Cerebellar cortex (tissue), 1 donor: ENCODE measurements around the gene APOF.
"Not testable (repeated sequence)": the region's sequence is repeated elsewhere in the genome, so short reads cannot be mapped to it uniquely, and the experiment has no call there.

Experiments used
- DNase-seq: peaks from one replicate; pipeline ENCODE4 v3.0.0-alpha.2; 2015; ENCODE audit warnings: low spot score

Gene APOF

GRCh38 chr12:56332512-56333196 lies 30.0 kb downstream of the APOF start:
- DNase-seq = no peak

DNA sequence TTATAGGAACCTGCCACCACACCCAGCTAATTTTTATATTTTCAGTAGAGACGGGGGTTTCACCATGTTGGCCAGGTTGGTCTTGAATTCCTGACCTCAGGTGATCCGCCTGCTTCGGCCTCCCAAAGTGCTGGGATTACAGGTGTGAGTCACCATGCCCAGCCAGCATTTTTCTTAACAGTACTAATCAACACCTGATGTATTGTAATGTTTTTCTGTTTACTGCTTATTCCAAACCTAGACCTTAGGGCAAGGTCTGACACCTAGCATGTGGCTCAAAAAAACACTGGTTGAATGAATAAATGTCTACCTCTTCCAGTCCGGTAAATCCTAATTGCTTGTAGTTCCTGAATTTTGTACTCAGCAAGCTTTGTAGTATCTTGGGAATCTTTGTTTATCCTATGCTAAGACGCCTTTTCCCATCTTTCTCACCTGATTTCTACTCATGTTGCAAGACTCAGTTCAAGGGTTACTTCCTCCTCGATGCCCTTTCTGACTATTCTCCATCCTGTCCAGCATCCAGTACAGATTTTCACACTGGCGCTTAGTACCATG lies 31.6 kb downstream of the APOF start:
- DNase-seq = no peak

DNA sequence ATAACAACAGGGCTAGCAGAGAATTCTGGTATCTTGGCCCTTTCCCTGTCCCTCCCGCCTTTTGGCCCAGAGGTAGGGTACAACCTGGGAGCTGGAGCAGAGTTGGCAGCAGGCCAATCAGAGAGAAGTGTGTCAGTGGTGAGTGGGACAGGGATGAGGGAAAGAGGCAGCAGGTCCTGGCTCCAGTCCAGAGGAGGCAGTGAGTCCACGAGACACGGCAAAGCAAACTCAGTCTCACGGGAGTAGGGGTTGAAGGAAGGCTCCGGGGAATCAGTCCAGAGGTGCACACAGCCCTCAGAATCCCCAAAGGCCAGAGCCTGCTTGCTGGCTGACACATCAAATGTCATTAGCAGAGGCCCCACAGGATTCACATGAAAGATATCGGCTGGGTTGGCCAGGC lies 36.1 kb downstream of the APOF start:
- DNase-seq = no peak

GRCh38 chr12:56326126-56326525 lies 36.5 kb downstream of the APOF start:
- no peak for DNase-seq

DNA sequence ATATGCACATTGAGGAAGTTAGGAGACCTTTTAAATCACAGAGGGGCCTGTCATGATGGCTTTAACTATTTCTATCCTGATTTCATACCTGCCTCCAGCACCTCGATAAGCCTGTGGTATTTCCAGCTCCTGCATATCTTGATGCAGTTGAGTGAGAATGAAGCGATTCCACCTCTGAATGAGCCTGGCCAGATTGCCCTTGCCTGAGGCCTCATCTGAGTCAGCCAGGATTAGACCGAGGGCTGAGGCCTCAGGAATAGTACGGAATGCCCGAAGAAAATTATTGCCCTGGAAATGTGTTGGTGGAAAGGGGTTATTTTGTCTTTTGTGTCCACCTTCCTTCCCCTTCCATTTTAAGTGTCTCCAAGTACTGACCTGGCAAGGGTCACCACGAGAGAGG lies 38.5 kb downstream of the APOF start:
- no peak for DNase-seq

- DNase-seq = not testable (repeated sequence)
Measured at GRCh38 chr12:56321610-56322009, 41.0 kb downstream of the APOF start.

GRCh38 chr12:56321027-56321426 lies 41.6 kb downstream of the APOF start:
- no peak for DNase-seq

GRCh38 chr12:56317675-56318074 lies 45.0 kb downstream of the APOF start:
- DNase-seq = no peak

- peak; percentile 99 for DNase-seq
Measured at GRCh38 chr12:56315622-56316473, 46.8 kb downstream of the APOF start, which contains the start of gene CNPY2. CNPY2 (minus strand) TSS chr12:56315988; CDS start chr12:56315217, 771 bp downstream.

DNA sequence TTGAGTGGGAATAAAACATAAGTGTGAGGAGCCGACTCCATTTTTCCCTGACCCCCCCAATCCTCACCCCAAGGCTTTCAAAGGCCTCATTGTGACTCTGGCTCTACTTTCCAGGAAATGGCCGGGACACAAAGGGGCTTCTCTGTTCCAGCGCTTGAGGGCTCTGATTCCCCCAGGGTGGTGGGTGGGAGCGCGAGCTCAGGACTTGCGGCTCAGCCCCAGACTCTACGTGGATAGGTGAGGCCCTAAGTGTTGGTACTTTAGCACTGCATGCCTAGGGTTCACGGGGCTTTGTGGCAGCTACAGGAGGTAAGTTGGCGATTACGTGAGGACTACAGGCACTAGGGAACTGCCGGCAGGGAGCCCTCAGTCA lies 47.4 kb downstream of the APOF start:
- no peak for DNase-seq

DNA sequence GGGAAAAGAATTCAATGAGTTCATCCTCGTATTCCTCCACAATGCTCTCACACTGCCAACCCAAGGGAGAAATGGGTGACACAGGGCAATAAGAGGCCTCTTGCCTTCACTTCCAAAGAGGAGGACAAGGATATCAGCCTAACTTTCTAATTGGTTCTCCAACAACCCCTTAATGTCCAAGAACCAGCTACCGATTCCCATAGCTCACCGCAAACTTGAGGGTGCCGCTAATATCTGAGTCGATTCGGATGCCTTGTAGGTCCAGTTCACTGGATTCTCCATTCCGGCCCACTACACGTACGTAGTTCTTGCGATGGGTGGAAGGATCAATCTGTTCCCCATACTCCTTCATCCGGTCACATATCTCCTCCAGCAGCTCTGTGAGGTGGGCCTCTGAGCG lies 51.7 kb downstream of the APOF start:
- no peak for DNase-seq
